ENCODE data around the gene CATSPER1.
"Not testable (repeated sequence)": the region's sequence is repeated elsewhere in the genome, so short reads cannot be mapped to it uniquely, and the experiment has no call there.

The CATSPER1 gene

DNA sequence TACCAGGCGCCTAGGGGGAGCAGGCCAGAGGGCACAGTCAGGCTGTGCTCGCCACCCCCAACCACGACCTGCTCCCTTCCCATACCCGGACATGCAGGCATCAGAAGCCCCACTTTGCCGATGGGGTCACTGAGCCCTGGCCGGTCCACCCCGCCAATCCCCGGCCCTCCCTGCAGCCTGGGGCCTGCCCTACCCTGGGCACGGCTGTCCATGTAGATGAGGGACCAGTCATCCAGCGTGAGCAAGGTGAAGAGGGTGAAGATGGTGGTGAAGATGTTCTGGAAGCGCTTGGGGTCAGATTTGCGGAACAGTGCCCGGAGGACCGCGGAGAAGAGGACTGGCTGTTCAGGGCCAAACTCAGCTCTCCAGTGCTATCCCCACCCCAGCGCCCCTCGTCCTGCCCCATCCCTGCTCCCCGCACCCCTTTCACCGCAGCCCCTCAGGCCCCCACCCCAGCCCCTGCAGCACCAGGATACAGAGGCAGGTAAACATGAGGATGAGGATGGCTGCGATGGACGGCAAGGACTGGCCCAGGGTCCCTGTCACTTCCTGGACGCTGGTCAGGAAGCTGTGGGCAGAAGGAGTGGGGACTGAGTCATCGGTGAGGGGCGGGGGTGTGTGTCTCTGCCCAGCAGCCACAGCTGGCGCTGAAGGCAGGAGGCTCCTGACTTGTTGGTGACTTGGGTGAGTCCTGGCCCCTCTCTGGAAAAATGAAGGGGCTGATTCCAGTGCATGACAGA lies 5.5 kb downstream of the CATSPER1 start:
- DNase-seq (ENCODE audit: low spot score): no peak

DNA sequence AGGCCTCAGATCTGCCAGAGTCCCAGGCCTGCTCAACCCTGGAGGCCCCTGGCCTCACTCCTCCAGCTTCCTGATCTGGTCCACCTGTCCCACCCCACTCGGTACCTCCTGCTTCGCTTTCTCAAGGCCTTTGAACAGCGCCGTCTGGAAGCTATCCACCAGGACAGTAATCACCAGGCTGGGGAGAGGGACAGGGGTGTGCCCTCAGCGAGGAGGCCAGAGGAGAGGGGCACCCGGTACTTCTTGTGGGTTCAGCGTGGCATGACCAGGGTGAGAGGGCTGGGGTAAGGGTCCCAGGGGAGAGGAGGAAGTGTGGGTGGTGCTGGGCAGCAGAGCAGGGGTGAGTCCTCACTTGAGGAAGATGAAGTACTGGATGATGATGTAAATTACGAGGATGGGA lies 6.1 kb downstream of the CATSPER1 start:
- no peak for DNase-seq (ENCODE audit: low spot score)

DNA sequence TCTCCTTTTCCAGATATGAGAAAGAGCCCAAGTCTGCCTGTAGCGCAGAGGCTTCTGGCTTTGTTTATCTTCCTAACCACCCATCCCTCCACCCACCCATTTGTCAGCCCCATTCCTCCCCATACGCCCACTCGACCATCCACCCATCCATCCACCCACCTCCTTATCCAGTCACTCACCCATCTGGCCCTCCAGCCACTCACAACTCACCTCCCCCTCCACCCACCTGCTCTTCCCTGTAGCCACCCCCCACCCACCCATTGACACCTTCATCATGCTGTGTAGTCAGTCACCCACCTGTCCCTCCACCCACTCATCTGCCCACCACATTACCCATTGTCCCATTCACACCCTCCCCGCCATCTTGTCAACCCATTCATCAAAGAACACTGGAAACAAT lies 9.0 kb downstream of the CATSPER1 start:
- DNase-seq (ENCODE audit: low spot score): no peak

DNA sequence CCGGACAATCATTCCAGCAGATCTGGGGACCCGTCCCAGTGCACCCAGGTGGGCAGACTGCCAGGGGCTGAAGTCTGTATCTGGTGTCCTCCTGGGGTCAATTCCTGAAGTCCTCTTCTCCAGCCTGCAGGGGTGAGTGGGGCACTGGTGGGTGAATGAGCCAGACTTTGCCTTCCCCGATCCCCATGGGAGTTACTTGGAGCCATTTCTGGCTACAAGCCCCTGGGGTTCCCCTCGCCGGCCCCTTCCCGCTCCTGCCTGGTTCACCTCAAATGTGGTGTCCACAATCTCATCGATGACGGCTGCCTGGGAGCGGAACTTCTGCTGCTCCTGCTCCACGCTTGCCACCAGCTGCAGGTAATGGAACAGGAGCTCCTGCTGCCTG lies 9.5 kb downstream of the CATSPER1 start:
- no peak for DNase-seq (ENCODE audit: low spot score)

DNA sequence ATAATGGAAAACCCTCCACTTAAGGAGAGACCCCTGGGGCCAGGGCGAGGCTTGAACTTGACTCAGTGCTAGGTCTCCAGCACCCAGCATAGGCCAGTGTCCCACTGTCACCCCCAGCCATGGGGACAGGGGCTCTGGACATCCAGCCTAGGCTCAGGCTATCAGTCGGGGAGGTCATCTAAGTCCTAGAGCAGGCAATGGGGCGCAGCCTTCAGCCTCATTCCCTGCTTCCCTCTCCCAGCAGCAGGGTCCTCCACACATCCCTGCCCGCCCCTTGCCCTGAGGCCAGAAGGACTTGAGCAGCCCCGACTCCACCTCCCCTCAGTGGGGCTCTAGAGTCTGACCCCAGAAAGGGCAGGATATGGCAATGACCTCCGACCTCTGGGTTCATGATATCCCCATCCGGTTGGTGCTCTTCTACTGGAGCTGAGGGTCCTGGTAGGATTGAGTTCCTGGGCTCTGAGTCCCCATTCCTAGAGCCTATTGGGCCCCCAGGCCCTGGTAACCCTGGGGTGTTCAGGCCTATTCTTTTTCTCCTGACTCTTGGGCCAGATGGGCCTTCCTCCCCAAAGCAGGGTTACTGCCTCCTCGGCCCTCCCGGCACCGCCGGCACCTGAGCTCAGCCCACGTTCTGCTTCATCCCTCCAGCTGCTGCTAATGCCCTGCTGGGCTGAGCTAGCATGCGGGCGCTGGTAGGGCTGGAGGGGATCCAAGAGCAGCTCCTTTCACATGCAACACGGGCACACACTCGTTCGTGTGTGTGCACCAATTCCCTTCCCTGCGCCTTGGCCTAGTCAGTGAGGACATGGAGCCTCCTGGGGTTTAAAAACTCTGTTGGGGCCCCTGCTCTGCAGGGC lies 10.1 kb downstream of the CATSPER1 start:
- DNase-seq (ENCODE audit: low spot score): no peak

DNA sequence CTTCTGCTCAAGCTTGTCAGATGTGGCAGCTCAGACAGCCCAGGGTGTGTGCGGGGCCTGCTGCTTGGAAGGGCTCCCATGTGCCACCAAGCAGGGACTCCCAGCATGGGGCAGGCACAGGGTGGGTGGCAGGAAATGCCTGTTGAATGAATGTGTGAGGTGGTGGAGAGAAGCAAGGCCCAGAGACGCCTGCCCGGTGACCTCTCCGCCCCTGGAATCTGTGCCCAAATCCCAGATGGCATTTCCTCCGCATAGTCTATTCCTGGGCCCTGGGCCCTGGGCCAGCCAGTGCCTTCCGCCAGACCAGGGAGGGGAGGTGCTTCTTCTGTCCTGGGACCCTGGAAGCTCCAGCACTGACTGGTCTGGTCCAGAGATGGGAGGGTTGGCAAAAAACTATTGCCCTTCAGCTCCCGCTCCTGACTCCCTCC lies 10.8 kb downstream of the CATSPER1 start:
- DNase-seq (ENCODE audit: low spot score): no peak

DNA sequence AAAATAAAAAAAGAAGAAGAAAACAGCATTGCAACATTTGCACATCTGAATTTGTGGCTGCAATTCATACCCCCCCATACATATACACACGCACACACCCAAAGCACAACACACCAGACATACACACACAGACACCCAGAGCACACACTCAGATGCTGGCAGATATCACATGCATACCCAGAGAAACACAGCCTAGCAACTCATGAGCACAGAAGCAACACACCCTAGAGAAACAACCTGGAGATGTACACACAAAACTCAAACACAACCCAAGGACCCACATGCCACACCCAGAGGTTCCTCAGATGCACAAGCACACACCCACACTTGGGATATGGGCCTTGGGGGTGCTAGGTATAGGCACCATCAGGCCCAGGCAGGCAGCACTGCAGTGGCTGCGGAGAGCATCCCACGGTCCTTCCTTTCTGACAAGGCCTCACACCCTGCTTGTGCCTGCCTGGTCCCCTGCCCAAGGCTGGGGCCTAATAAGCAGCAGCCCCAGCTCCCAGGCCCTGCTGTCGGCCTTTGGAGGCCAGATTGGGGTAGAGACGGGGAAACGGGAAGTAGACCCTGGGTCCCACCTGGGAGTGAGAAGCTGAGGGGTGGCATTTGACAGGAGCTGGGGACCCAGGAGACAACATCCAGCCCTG lies 11.3 kb downstream of the CATSPER1 start:
- no peak for DNase-seq (ENCODE audit: low spot score)

DNA sequence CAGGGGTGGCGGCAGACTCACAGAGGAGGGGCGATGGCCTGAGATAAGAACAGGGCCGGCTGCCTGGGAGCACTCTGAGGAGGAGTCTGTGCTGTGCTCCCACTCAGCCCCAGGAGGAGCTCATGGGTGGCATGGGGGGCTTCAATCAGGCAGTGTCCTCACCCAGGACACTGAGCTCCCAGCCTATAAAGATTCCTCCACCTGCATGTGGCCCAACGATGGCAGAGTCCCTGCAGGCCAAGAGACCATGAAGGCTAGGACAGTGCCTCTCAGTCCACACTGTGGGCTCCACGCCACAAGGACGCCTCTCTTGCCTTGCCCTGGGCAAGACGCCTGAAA lies 12.5 kb downstream of the CATSPER1 start:
- no peak for DNase-seq (ENCODE audit: low spot score)

DNA sequence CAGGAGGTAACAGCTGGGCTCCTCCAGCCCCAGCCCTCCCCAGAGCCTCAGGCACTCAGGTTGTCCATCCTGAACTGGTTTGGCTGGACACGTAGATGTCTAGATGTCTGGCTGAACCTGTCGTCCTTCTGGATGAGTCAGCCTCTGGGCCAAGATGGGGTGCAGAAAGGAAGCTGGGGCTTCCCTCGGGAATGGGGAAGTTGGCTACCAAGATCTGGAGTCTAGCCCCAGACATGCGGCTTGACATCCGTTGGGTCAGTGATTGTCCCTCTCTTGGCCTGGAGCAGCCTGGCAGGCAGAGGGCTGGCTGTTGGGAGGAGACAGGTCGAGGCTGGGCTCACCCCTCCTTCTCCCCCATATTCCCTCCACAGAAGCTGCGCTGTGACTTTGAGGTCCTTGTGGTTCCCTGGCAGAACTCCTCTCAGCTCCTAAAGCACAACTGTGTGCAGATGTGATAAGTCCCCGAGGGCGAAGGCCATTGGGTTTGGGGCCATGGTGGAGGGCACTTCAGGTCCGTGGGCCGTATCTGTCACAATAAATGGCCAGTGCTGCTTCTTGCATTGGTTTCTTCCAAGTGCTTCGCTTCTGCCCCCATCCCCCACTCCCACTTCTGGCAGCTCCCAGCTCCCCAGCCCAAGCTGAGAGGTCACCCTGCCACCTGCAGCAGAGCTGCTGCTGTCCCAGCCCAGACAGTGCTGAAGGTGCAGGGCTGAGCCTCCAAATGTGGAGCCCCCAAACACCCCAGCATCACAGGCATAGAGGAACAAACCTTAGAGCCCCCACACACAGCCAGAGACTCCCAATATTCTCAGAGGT lies 13.1 kb downstream of the CATSPER1 start:
- DNase-seq (ENCODE audit: low spot score): no peak

DNA sequence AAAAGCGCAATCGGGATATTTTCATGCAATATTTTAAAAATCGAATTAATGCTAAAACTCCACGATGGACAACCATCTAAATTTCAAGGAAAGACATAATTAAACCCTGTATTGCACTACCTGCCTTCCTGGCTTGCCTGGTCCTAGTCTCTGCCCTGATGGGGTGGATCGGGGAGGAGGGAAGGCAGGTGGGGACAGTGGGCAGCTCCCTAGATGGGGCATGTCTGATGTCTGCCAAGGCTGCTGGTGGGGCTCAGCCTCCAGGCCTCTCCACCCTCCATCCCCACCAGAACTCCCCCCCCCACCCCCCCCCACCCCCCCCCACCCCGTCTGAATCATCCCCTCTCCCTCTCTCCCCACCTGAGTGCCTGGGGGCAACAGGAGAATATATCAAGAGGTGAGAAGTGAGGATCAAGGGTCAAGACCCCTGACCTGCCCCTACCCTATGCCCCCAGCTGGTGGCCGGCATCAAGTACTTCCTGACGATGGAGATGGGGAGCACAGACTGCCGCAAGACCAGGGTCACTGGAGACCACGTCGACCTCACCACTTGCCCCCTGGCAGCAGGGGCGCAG lies 13.8 kb downstream of the CATSPER1 start:
- DNase-seq (ENCODE audit: low spot score): no peak

DNA sequence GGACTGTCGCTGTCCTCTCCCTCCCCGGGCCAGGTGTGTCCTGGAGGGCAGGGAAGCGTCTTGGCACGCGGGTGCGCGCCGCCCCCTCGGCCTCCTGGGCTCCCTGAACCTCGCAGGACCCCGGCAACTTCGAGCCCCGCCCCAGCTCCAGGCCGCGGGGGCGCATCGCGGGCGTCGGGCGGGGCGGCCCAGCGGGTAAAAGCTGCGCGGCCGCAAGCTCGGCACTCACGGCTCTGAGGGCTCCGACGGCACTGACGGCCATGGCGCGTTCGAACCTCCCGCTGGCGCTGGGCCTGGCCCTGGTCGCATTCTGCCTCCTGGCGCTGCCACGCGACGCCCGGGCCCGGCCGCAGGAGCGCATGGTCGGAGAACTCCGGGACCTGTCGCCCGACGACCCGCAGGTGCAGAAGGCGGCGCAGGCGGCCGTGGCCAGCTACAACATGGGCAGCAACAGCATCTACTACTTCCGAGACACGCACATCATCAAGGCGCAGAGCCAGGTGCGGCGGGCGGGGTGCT lies 14.4 kb downstream of the CATSPER1 start, which contains the start of gene CST6:
Gene CST6 (plus strand): TSS at position 224 of the 519 bp plus-strand sequence. CDS start 37 bp downstream, at position 261.
- no peak for DNase-seq (ENCODE audit: low spot score)

DNA sequence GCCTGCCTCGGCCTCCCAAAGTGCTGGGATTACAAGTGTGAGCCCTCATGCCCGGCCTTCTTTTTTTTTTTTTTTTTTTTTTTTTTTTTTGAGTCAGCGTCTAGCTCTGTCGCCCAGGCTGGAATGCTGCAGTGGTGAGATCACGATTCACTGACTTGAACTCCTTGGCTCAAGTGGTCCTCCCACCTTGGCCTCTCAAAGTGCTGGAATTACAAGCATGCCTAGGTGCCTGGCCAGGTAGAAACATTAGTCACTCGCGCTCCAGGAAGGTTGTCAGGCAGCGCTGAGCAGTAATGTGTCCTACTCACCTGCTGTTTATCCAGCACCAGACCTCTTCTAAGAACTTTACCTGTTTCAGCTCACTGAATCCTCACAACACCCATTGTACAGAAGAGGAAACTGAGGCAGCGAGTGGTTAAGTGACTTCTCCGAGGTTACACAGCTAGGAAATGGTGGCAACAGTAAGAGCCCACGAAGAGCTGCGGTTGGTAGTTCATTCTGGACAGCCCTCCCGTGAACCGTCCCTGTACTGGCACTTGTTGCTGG lies 15.0 kb downstream of the CATSPER1 start:
- DNase-seq (ENCODE audit: low spot score): no peak

DNA sequence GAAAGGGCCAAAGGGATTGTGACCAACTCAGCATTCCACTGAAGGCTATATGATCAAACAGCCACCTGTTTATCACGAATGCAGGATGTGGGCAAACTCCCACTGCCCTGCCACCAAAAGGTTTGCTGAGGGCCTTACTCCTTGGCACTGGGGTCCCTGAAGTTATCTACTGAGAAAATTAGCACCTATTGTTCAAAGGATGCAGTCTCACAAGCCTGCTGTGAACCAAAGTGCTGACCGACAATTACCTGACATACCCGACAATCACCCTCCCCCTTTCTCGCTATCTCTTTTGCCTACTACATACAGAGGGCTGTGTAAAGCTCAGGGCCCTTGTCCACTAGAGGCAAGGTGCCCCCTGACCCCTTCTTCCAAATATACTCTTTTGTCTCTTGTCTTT lies 16.2 kb downstream of the CATSPER1 start:
- not testable (repeated sequence) for DNase-seq (ENCODE audit: low spot score)

DNA sequence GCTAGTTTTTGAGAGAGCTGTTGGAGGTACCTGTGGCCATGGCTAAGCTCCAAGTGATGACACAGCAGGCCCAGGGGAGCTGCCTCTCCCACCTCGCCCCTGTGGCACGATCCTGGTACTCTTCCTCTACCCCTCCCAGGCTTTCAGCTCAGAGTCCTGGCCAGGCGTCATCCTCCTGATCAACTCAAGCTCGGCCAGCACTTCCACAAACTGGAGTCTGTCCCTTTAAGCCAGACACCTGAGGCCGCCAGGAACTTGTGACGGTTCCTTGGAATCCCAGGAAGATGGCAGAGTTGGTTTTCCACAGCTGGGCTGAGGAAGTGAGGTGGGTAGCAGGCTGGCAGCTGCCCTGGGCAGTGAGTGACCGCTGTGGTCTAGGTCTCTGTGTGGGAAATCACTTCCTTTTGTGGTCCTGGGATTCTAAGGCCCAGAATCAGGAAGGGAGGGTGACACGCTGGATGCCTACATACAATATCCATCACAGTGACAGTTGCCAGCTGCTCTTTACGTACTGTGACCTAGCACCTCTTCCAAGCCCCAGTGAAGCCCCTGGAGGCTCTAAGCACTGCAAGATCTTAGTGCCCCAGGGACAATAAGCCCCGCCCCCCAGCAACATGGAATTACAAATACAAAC lies 17.7 kb downstream of the CATSPER1 start:
- no peak for DNase-seq (ENCODE audit: low spot score)

DNA sequence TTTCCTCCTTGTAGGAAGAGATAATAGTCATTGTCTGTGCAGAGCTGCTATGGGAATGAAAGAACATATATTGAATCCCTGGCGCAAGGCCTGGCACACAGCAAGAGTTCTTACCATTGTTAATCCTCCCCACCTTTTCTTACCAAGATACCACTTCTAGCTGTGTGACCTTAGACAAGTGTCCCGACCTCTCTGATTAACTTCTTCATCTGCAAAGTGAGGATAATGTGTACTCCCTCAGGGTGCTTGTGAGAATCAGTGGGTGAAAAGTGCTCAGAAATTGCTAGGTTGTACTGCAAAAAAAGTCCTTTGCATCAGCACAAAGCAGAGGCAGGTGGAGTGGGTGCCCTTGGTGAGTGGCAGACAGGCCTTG lies 18.2 kb downstream of the CATSPER1 start:
- DNase-seq (ENCODE audit: low spot score): no peak

DNA sequence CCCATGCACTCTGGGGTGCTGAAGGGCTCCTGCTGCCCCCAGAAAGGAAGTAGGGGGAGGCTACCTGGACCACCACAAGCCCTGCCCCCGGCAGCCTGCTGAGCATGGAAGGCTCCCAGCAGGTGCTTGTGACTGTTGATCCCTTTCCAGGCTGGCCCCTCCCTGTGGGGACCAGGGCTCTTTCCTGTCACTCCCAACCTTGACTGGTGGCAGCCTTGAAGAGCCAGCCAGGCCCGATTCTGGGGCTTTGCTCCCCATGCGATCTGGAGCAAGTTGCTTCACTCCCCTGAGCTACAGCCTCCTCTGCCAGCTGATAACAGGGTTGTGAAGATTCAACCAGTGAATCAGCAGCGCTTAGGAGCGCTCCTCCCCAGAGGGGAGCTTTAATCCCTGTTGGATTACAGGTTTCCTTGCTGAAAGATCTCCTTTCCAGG lies 19.1 kb downstream of the CATSPER1 start:
- DNase-seq (ENCODE audit: low spot score): no peak

DNA sequence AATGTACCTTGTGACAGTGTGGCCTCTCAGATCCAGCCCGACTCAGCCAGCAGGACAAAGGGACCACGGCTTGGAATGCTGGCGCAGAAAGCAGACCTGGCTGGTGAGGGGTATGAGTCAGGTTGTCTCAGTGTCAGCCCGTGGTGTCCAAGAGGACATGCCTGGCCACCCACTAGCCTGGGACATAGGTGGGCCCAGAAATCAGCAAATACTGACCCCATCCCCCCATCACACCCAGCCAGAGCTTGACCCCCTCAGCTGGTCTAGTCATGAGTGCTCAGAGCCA lies 19.4 kb downstream of the CATSPER1 start:
- no peak for DNase-seq (ENCODE audit: low spot score)

DNA sequence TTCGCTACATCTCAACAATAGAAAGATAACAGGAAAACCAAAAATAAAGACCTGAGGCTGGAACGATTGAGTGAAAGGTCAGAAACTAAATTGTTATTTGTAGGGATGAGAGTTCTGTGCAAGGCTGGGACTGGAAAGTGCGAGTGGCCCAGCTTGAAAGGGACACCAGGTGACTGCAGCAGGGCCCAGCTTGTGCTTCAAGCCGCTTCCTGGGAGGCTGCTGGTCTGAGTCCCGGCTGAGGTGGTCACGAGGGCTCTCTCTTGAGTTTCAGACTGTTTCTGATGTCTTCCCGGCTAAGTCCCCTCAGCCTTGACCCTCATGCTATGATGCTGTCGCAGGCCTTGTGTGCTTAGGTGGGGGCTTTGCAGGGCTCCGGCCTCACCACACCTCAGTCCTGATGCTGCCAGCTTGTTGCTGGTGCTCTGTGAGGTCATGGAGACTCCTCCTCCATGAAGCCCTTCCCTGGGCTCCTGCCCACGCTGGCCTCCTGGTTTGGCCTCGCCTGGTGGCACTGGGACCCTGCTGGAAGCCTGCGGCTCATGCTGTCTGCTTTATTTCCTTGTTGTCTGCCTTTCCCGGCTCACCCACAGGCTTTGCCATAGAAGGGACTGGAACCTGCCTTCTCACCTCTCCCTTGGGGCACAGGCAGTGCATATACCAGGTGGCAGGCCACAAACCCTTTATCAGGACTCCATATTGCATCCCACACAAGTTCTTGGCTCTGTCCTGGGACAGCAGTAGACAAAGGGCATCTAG lies 20.0 kb downstream of the CATSPER1 start:
- no peak for DNase-seq (ENCODE audit: low spot score)

DNA sequence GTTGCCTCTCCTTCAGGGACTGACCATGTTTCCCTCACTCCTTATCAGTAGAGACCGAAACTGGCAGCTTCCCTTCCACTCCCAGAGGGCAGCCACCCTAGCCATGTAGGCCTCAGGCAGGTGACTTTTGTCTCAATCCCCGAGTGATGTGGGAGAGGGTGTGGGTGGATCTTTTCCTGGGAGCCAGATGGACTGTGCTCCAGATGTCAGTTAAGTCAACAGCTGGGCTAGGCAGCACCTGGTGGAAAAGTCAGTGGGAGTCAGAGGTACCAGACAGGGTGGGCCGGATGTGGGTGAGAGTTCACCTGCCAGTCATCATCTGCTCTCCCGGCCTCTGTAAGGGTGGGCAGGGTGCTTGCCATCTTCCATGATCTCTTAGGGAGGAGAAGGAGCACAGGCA lies 22.1 kb downstream of the CATSPER1 start:
- DNase-seq (ENCODE audit: low spot score): no peak

DNA sequence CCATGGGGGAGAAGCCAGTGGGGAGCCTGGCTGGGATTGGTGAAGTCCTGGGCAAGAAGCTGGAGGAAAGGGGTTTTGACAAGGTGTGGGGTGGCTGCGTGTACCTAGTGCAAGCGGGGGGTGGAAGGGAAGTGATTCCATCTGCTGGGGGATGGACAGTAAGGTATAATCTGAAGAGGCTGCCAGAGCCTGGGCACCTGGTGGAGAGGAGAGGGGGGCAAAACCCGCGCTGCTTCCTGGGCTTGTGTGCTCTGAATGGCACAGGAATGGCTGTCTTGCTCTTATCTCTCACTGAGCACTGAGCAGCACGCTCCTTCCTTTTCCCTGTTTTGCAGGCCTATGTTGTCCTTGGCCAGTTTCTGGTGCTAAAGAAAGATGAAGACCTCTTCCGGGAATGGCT lies 23.0 kb downstream of the CATSPER1 start:
- DNase-seq (ENCODE audit: low spot score): no peak
